ENCODE measurements around the gene ANKDD1A.

ANKDD1A gene

GRCh38 chr15:64969401-64969800 is 57.7 kb downstream of the ANKDD1A start:
- H3K9me3 ChIP-seq (ENCODE audit: control insufficient read depth, insufficient read depth, low read depth, low read length): no peaks in the 10 kb centered on the region
- POLR2A ChIA-PET: no interaction called here

GRCh38 chr15:64970698-64971097 is 59.0 kb downstream of the ANKDD1A start:
- ChIA-PET POLR2A (interaction anchor here (0.6 kb wide), 1 partner anchor 724 kb away, joined by 3 read pairs; no protein-coding TSS in a partner anchor), CTCF (interaction anchor here (0.6 kb wide), 1 partner anchor 348 kb away, joined by 3 read pairs; no protein-coding TSS in a partner anchor)
- peaks cover 16 to 49% of the 10 kb centered on the region in 2 experiments; a peak in 2 of 3 replicates for H3K36me3 ChIP-seq (ENCODE audit: control insufficient read depth in 2 of 2, insufficient read depth in 1 of 2, low read length in 2 of 2)
- H3K9me3 ChIP-seq (ENCODE audit: control insufficient read depth, insufficient read depth, low read depth, low read length): no peaks in the 10 kb centered on the region
- no peak overlapping the region for H3K4me3 ChIP-seq (ENCODE audit: low read depth, low read length)
- TF ChIP-seq ZNF132 (tag by site-specific recombination; IDR thresholded peaks at IDR 0.05; ENCODE audit: borderline replicate concordance) (no peak), ZNF777 (tag by site-specific recombination; IDR thresholded peaks at IDR 0.05; ENCODE audit: borderline replicate concordance) (no peak), MZF1 (tag by site-specific recombination; IDR thresholded peaks at IDR 0.05; ENCODE audit: borderline replicate concordance) (no peak), PATZ1 (tag by site-specific recombination; IDR thresholded peaks at IDR 0.05) (no peak), ZNF324 (tag by site-specific recombination; IDR thresholded peaks at IDR 0.05) (no peak), ZNF155 (tag by site-specific recombination; IDR thresholded peaks at IDR 0.05) (no peak), MYNN (tag by site-specific recombination; IDR thresholded peaks at IDR 0.05; ENCODE audit: borderline replicate concordance) (no peak), ZNF558 (tag by site-specific recombination; IDR thresholded peaks at IDR 0.05) (no peak), ZNF600 (tag by site-specific recombination; IDR thresholded peaks at IDR 0.05) (no peak), ZNF776 (tag by site-specific recombination; IDR thresholded peaks at IDR 0.05; ENCODE audit: borderline replicate concordance) (no peak), ZNF146 (tag by site-specific recombination; IDR thresholded peaks at IDR 0.05) (no peak), YY2 (tag by site-specific recombination; IDR thresholded peaks at IDR 0.05) (no peak), ELK4 (IDR thresholded peaks at IDR 0.05; ENCODE audit: borderline replicate concordance, low read depth, low read length) (no peak), KLF9 (tag by site-specific recombination; IDR thresholded peaks at IDR 0.05; ENCODE audit: low read depth) (no peak), ZNF398 (tag by site-specific recombination; IDR thresholded peaks at IDR 0.05) (no peak), ZNF501 (tag by site-specific recombination; IDR thresholded peaks at IDR 0.05) (no peak), ZNF660 (tag by site-specific recombination; IDR thresholded peaks at IDR 0.05) (no peak)
- no peak overlapping the region for H3K27ac ChIP-seq (ENCODE audit: extremely low read depth, low read depth, low read length)
- no peaks in the 10 kb centered on the region for H3K4me1 ChIP-seq (ENCODE audit: control insufficient read depth, insufficient read depth, low read length)

More at GRCh38 chr15:64969401-64969800, 57.7 kb downstream of the ANKDD1A start:
- Histone ChIP-seq H3K4me3 (ENCODE audit: low read depth, low read length) (no peak overlapping the region), H3K27ac (ENCODE audit: extremely low read depth, low read depth, low read length) (no peak overlapping the region), H3K4me1 (ENCODE audit: control insufficient read depth, insufficient read depth, low read length) (no peaks in the 10 kb centered on the region), H3K36me3 (ENCODE audit: control insufficient read depth in 2 of 2, insufficient read depth in 1 of 2, low read length in 2 of 2) (peaks cover 15 to 57% of the 10 kb centered on the region in 2 experiments; a peak in 2 of 3 replicates)
- no peak for TF ChIP-seq ZNF280C (tag by site-specific recombination; IDR thresholded peaks at IDR 0.05)
- TF ChIP-seq HOXA7 (CRISPR knock-in tag; IDR thresholded peaks at IDR 0.05; ENCODE audit: borderline replicate concordance): no peak
- no peak for TF ChIP-seq ZNF426 (tag by site-specific recombination; IDR thresholded peaks at IDR 0.05)
- TF ChIP-seq ZNF112 (tag by site-specific recombination; IDR thresholded peaks at IDR 0.05): no peak
- CTCF ChIA-PET: no interaction called here

Measured in HEK293 (cell line).